AG20443 (cell line): ENCODE data around the gene CHD5.
"Not testable (repeated sequence)": the region's sequence is repeated elsewhere in the genome, so short reads cannot be mapped to it uniquely, and the experiment has no call there.

Experiments
- DNase-seq: peaks from one replicate; pipeline ENCODE4 v3.0.0; 2012; ENCODE audit warnings: low spot score, mixed read lengths

CHD5 gene

DNA sequence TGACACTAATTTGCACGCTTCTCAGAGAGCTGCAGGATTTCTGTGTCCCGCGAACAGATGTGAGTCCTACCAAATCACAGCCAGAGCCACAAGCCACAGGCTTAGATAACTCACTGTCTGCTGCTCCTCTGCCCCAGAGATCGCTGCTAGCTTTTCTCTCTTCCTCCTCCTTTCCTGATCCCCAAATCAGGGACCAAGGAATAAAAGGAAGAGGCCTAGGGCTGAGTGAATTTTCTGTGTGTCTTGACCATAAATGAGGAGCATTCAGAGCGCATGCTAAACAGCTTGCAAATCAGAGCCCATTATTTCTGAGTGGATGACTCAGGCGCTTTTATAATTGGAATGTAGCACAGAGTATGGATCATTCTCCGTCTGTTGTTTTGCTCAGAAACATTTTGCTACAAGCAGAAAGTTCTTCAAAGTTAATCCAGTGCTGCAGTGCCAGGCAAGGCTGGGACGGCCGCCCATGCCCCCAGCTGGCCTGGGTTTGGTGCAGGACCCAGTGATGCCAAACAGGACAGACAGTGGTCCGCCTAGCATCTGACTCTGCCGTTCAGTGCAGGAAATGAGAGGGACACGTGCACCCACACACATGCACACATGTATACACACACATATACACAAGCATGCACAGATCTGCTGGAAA is 96.2 kb downstream of the CHD5 start:
- DNase-seq = peak; percentile 65

DNA sequence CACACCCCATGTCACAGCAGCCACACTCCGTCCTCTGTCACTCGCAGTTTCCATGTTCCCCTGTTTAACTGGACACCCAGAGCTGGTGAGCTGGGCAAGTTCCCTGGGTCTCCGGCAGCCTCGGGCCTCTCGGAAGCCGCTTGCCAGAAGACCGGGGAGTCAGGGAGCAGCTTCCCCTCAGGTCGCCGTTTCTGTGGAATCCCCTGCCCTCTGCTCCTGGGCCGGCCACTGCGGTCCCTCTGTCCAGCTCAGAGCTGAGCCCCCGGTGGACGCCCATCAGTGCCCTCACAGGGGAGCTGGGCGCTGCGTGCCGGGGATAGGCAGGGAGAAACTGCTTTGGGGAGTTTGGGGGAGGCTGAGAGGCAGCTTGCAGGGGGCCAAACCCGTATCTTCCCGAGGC is 96.7 kb downstream of the CHD5 start:
- no peak for DNase-seq

DNA sequence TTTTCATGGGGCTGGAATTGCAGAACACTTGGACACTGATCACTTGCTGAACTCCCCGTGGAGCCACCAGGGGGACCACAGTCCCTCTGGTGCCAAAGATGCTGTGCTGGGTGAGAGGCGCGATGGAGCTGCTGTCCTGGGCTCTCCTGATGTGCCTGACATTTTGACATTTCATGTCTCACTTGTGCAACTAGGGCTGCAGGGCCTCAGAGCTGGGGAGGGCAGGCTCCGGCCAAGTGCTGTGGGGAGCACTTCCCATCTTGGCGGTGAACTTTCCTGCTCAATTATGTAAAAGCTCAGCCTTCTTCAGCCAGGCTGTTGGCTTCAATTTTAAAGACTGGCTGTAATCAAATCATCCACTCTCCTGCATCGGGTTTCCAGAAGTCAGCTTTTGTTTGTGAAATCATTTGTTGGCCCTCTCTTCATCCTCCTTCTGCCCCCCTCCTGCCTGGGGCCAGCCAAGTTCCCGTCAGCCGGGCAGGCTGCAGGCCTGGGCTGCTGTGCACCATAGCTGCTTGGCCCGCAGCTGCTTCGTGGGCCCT is 97.6 kb downstream of the CHD5 start:
- DNase-seq = peak; percentile 59

DNA sequence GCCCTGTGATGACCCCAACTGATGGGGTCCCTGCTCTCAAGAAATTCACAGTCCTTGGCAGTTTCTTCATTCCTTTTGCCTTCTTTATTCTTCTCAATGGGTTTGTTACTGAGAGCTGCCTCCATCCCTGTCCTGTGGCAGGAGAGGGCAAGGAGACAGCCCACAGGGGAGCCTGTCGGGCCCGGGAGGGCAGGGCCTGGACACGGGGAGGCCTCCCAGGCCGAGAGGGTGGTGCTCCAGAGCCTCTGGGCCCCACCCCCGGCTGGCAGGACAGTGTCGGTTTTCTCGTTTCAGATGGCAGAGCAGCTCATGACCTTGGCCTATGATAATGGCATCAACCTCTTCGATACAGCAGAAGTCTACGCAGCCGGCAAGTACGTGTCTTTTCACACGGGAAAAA is 98.2 kb downstream of the CHD5 start:
- no peak for DNase-seq

DNA sequence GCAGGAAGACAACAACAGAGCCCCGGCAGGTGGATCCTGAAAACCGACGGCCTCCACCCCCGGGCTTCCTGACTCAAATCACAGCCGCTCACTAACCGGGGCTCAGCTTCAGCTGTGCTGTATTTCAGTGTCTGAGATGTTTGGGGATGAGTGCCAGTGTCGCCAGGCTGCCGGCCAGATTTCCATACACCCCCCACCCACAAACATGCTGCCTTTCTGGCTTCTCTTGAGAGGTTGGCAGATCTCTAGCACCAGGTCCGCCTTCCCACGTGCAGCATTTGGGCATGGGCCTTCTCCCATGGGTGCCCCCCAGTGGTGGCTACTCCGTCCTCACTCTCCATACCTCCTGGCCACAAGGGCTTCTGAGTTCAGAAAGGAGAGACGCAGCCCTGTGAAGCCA is 99.7 kb downstream of the CHD5 start:
- no peak for DNase-seq

DNA sequence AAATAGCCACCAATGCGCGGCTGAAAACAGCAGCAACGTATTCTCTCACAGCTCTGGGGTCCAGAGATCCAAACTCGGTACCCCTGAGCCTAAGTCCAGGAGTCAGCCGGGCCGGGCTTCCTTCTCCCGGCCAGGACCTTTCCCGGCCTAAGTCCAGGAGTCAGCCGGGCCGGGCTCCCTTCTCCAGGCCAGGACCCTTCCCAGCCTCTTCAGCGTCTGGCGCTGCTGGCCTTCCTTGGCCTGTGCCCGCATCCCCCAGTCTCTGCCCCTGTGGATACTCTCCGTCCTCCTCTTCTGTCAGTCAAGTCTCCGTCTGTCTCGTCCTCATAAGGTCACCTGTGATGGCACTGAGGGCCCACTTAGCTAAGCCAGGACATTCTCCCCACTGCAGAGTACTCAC is 102.2 kb downstream of the CHD5 start:
- DNase-seq = no peak

DNA sequence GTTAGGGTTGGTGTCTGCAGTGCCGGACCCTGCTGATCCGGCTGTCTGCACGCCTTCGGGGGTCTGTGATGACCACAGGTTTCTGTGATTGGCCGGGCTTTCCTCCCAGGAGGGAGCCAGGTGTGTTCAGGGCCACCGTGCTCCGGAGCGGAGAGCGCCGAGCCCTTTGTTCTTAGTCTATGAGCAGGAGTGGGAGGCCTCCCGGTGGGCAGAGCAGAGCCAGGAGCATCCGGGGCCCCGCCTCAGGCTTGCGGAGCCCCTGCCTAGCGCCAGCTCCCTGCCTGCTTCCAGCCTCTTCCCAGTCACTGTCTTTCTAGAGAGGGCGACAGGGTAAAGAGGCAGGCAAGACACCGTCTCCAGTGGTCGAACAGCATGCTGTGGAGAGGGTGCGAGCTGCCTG is 102.6 kb downstream of the CHD5 start:
- DNase-seq = no peak

DNA sequence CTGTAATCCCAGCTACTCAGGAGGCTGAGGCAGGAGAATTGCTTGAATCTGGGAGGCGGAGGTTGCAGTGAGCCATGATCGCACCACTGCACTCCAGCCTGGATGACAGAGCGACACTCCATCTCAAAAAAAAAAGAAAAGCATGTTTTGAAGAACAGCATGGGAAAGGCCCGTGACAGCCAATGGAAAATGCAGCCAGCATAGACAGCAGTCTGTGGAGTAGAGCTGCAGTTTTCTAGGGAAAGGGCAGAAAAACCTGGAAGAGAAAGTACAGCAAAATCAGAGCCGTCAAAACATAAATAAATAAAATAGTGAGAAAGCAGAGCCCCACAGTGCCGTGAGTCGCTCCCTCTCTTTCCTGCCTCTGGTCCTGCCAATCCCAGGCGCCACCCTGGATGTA is 103.1 kb downstream of the CHD5 start:
- not testable (repeated sequence) for DNase-seq

DNA sequence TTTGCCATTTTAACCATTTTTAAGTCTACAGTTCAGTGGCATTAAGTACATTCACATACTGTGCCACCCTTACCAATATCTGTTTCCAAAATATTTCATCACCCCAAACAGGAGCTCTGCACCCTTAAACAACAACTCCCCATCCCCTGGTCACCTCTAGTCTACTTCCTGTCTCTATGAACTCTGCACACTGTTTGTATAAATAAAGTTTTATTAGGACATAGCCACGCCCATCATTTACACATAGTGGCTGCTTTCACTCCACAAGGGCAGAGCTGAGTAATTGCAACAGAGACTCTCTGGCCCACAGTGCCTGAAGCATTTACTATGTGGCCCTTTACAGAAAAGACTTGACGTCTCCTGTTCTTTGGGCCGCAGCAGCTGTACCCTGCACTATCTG is 104.4 kb downstream of the CHD5 start:
- DNase-seq = no peak

DNA sequence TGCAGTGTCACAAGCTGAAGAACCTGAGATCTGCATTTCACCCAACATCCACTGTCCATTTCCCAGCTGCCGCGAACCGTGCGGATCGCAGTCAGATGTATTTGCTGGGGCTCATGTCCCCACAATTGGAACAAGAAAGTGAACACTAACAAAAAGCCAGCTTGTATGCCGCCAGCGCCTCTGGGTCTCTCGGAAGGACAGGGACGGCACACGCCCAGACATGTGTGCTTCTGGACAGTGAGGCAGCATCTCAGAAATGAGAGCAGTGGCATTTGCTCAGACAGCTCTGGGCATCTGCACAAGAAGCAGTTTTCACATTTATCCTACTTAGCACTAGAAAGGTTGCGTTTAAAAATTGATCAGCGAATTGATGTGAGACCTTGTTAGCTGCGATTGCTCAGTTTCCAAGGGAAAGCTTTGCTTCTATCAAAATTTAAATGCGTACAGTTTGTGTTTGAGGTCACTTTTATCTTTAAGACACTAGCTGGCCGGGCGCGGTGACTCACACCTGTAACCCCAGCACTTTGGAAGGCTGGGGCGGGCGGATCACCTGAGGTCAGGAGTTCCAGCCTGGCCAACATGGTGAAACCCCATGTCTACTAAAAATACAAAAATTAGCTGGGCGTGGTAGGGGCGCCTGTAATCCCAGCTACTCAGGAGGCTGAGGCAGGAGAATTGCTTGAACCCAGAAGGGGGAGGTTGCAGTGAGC is 105.8 kb downstream of the CHD5 start:
- DNase-seq = no peak

DNA sequence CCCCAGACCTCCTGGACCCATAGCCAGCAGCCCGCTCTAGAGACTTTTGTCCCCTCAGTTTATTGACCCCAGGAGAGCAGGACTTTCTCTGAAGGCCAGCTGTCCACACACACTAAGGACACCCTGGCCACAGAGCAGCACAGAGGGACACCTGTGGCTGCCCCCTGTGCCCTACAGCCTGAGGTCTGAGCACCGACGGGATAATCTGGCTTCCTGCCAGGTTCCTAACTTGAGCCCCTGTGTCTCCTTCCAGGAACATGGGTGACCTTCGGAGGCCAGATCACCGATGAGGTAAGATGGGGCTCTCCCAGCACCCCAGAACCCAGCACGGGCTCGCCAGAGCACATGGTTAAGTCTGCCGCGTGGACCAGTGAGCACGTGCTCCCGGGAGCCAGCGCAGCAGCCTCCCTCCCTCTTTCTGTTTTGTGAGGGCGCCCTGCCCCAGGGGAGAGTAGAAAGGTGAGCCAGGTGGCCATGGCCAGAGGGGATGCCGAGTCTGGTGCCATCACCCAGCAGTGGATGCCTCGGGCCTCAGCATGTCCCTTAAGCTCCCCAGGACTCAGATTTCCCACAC is 106.6 kb downstream of the CHD5 start:
- no peak for DNase-seq

DNA sequence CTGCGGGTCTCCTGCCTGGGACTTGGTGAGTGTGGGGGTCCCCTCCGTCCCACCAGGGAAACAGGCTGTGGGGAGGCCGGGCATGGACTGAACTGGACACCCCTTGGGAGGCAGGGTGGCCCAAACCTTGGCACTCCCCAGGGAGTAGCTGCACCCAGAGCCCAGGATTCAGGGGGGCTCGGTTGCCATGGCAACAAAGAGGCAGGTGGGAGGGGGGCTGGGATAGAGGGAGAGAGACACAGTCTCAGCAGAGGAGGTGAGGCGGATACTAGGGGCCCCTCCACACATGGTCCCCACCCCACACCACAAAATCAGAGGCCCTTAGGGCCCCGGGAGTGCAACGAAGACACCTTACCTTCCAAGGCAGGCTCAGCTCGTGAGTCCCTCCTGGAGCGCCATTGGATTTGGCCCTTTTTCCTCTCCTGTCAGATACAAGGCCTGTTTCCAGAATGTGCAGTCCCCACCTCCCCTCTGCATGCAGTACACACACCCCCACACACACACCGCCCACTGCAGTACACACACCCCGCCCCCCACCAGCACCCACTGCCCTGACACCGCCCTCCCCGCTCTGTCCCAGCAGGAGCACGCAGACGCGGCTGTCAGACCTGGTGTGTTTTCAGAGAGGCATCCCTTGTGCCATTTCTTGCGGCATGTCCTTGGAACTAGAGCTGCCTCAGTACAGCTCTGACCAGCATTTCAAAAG is 107.2 kb downstream of the CHD5 start:
- no peak for DNase-seq

DNA sequence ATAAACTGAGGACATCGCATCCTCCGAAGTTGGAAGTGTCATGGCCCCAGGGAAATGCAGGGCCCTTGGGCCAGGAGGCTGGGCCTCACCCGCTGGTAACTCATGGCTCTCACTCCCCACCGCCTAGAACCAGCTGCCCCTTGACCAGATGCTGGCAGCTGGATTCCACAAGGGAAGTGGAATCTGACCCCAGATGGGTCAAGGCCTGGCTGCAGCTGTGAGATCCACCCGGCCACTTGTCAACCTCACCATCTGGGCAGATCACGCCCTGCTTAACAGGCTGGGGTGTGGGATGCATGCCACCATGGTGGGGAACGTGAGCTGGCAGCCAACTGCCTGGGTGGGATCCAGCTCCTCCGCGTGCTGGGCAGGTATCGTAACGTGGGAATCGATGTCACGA is 108.9 kb downstream of the CHD5 start:
- no peak for DNase-seq

DNA sequence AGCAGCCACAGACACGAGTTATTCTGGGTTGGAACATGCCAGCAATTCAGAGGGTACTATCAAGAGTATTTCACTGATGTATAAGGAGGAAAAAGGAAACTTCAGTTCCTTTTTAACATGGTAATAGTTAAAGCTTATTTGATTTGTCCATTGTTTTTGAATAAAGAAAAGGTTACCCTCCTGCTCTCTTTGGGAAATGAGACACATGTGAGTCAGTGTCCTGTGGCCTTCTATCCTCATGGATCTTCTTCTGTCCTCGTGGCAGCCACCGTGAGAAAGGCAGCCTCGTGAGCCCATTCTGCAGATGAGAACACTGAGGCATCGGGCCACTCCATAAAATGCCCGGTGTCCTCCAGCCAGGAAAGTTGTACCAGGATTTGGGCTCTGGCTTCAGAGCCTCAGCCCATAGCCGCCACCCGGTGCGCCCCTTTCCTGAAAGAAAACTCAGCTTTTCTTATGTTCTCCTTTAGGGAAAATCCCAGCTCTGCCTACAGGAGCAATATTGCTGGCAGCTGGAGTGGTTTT is 109.6 kb downstream of the CHD5 start:
- no peak for DNase-seq

DNA sequence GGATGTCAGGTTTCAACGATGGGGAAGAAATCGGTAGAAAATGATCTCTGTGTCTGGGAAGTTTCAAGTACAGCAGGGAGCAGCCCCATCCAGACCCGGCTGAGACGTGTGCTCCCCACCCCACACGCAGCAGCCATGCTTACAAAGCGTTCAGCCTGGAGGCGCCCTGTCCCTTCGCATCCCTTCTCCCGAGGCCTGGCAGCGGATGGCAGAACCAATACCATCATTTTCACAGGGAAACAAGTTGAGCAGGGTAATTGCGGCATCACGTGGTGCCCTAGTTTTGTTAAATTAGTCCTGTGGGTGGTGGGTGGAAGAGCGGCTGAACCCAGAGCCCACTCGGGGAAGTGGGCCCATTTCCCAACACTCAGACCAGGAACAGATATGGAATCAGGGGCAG is 110.5 kb downstream of the CHD5 start:
- no peak for DNase-seq

DNA sequence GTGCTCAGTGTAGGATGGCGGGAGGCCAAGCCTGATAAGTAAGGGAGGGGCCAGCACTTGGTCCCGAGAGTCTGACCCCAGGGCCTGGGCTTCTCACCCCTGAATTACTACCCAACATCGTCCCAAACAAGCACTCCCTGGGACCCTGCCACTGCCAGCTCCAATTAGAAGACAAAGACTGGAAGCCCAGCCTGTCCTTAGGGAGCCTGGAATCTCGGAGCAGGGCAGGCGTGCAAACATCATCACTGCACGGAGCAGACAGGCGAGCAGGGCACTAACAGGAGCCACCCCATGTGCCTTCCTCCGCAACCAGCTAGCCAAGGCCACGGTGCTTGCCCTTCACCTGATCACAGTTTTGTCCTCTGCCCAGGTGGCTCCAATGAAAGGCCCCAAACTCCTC is 111.2 kb downstream of the CHD5 start:
- DNase-seq = no peak

DNA sequence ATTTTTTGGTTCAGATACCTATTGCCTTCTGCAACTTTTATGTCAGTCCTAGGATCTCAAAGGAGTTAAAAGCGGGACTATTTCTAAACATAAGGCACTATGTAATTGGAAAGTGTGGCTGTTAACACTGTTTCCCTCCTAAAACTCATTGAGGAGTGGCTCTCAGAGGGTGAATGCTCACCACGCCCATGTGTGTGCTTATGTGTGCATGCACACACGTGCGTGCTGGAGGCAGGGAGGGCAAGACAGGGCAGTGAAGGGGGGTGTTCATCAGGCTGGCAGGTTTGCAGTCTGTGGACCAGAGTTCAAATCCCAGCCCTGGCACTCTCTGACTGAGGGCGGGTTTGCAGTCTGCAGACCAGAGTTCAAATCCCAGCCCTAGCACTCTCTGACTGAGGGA is 112.0 kb downstream of the CHD5 start:
- DNase-seq = no peak

DNA sequence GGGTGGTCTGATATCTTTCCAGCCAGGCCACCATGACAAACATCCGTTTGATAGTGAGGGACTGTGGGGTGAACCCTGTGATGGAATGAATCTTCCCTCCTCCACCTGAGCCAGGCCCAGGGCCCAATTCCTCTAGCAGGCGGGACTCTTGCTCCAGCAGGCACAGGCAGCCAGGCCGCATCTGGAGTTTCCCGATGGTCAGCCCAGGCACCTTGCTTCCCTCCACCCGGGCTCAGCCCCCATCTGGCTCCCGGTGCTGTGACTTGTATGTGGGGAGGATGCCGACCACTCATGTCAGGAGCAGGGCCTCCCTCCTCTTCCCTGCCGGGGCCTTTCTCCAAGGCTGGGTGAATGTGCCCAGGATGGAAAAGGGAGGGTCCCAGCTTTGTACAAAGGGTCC is 113.4 kb downstream of the CHD5 start:
- no peak for DNase-seq

DNA sequence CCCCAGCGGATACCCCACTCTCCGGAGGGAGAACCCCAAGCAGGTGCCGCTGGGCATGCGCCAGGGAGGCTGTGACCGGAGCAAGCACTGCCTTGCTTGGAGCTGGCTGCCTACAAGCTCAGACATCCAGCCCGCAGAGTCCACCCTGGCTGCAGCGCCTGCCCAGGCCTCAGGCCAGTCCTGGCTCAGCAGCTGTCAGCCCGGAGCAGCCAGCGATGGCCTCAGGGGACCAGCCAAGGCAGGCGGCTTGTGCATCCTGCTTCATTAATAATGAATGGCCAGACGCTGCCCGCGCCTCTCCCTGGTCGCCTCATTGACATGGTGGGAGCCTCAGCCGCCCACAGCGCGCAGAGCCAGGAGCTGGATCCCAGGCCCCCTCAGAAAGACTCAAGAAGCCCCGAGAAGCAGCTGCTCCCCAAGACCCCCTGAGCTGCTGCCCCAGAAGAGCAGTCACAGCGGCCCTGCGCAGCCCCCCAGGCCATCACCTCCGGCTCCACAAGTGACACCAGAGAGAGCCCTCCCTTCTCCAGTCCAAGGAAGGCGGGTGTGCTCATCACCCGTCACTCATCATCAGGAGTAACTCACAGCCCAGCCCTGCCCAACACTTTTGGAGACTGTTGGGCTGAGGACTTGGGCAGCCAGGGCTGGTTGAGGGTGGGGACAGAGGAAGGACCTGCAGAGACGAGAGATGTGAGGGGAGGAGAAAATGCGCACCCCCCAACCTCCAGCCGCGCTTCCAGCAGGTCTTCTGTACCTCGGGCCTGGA is 114.8 kb downstream of the CHD5 start:
- no peak for DNase-seq

DNA sequence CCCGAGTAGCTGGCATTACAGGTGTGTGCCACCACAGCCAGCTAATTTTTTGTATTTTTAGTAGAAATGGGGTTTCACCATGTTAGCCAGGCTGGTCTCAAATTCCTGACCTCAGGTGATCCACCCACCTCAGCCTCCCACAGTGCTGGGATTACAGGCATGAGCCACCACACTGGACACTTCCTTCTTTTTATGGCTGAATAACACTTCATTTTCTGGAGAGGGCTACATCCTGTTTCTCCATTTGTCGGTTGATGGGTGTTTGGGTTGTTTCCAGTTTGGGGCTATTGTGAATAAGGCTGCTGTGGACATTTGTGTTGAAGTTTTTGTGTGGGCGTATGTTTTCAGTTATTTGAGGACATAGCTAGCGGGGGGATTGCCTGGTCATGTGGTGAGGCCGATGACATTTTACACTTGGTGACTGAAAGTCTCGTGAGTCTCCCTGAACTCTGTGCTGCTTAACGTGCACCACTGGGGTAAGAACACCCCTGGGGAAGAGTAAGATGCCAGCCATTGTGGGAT is 116.5 kb downstream of the CHD5 start:
- not testable (repeated sequence) for DNase-seq

DNA sequence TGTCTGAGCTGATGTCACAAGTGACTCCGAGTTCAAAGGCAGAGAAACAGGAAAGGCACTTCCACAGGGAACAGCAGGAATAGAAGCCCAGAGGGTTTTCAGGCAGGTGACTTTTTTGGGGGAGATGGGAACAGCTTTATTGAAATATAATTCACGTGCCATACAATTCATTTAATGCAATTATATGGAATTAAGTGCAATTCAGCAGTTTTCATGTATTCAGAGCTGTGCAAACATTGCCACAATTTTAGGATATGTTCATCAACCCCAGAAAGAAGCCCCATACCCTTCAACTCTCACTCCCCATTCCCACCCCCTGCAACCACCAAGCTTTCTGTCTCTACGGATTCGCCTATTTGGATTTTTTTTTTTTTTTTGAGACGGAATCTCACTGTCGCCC is 117.5 kb downstream of the CHD5 start:
- no peak for DNase-seq

DNA sequence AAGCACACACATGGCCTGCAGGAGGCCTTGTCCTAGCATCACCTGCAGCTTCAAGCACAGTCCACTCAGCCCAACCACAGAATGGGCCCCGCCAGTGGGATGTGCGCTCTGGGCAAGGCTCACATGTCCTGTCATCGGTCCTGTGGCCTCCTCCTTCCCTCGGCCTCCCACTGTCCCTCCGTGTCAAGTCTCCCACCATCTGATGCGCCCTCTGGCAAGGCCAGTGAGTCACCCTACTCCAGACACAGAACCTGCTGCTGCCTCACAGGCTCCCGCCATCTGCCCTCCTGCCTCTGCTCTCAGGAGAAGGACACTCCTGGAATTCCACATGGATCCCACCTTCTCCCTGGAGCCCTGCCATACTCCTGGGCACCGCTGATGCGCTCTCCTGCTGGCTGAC is 120.3 kb downstream of the CHD5 start:
- no peak for DNase-seq
